ENCODE measurements around the gene CHSY1. TPM values are rescaled to one million over a fixed set of nuclear protein-coding genes. Genes with fewer than 3 reads are reported as not detected.

The CHSY1 gene
- total RNA-seq, 1 experiment from 2014 or later, result 11.4 TPM

DNA sequence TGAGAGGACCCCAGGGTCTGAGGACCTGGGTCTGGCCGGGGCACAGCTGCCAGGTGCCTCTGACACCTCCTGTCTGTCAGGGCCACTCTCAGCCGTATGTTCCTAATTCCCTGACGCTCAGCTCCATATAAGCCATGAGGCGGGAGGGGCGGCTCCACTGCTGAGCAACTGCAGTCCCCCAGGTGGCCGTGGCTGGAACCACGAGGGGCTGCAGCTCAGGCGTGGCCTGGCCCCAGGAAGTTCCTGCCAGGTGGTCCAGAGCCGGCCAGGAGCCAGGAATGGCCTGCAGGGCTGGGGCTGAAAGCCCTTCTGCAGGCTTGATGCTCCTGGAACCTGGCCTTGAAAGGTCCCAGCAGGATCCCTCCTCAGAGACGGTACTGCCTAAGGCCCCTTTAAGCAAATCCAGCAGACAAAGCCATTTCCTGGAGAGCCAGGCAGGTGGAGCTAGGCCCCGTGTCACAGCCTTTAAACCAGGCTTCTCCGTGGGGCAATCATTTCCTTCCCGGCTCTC lies 118.0 kb downstream of the CHSY1 start:
- Histone ChIP-seq H3K9me3 (ENCODE audit: low read length) (no peaks in the 10 kb centered on the region), H4K20me1 (ENCODE audit: insufficient read depth, low read depth, low read length) (no peaks in the 10 kb centered on the region), H3K9me2 (replicated peaks; ENCODE audit: insufficient read depth, low read length) (no peaks in the 10 kb centered on the region), H3K4me1 (ENCODE audit: low read length) (peaks cover 19% of the 10 kb centered on the region), H2AFZ (ENCODE audit: low read length) (no peak overlapping the region), H3K27ac (ENCODE audit: low read length) (no peak overlapping the region), H3K4me2 (ENCODE audit: low read depth, low read length, poor library complexity, severe bottlenecking) (no peak overlapping the region), H3K36me3 (ENCODE audit: insufficient read depth, low read length) (no peaks in the 10 kb centered on the region), H3K27me3 (ENCODE audit: low read length) (no peaks in the 10 kb centered on the region), H3K4me3 (ENCODE audit: low read length) (no peak overlapping the region), H3K79me2 (ENCODE audit: low read length) (no peaks in the 10 kb centered on the region), H3K9ac (ENCODE audit: low read length) (no peak overlapping the region)
- no peak for DNase-seq

DNA sequence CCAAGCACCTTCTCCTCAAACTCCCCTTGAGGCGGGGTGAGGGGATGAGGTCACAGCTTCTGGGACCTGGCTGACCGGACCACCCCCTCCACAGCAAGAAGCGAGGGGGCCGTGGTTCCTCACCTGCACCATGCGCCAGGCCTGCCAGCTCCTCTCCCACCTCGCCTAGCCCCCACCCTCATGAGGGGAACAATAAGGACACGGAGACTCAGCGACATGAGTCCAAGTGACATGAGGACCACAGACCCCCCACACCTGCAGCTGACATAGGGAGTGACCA lies 118.7 kb downstream of the CHSY1 start:
- no peaks in the 10 kb centered on the region for H3K27me3 ChIP-seq (ENCODE audit: low read length)
- no peaks in the 10 kb centered on the region for H3K36me3 ChIP-seq (ENCODE audit: insufficient read depth, low read length)
- no peak overlapping the region for H3K4me2 ChIP-seq (ENCODE audit: low read depth, low read length, poor library complexity, severe bottlenecking)
- no peaks in the 10 kb centered on the region for H3K9me2 ChIP-seq (replicated peaks; ENCODE audit: insufficient read depth, low read length)
- no peak overlapping the region for H3K27ac ChIP-seq (ENCODE audit: low read length)
- H3K9ac ChIP-seq (ENCODE audit: low read length), result no peak overlapping the region
- H3K4me1 ChIP-seq (ENCODE audit: low read length), result peaks cover 21% of the 10 kb centered on the region
- no peaks in the 10 kb centered on the region for H4K20me1 ChIP-seq (ENCODE audit: insufficient read depth, low read depth, low read length)
- no peak overlapping the region for H3K4me3 ChIP-seq (ENCODE audit: low read length)
- H3K9me3 ChIP-seq (ENCODE audit: low read length), result no peaks in the 10 kb centered on the region
- H2AFZ ChIP-seq (ENCODE audit: low read length), result no peak overlapping the region
- H3K79me2 ChIP-seq (ENCODE audit: low read length), result no peaks in the 10 kb centered on the region
- no peak for DNase-seq

DNA sequence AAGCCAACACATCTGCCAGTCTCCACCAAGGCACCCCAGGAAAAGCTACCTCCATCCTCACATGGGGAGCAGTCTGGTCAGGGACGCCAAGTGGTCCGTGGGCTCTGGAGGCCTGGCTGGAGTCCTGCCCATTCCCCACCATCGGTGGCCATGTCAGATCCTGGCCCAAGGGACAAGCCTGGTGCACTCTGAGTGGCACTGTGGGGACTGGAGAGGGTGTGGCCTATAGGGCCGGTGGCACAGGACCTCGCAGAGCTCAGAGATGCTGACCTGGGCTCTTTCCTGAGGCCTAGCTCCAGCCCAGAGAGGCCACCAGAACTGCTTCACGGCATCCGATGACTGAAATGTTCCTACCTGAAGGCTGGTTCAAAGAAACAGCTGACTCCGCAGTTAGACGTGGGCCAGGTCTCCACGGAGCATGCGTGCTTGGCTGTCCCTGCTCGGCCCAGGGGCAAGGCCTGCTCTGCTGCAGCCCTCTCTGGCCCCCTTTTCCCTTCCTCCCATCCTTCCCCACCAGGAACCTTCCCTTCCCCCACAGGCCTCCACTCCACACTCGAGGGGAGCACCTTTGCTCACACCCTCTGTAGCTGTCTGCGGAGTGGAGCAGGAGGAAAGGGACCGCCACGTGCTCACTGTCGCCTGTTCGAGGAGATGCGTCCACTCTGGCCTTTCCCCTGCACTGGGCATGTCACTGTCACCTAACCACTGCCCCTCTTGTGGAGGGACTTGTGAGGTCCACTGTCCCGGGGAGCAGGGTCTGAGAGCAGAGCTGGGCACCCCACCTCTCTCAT lies 119.3 kb downstream of the CHSY1 start:
- Histone ChIP-seq H3K4me2 (ENCODE audit: low read depth, low read length, poor library complexity, severe bottlenecking) (no peak overlapping the region), H3K9me2 (replicated peaks; ENCODE audit: insufficient read depth, low read length) (no peaks in the 10 kb centered on the region), H3K4me1 (ENCODE audit: low read length) (peaks cover 26% of the 10 kb centered on the region), H3K9me3 (ENCODE audit: low read length) (no peaks in the 10 kb centered on the region), H3K4me3 (ENCODE audit: low read length) (no peak overlapping the region), H4K20me1 (ENCODE audit: insufficient read depth, low read depth, low read length) (no peaks in the 10 kb centered on the region), H3K9ac (ENCODE audit: low read length) (no peak overlapping the region), H3K27ac (ENCODE audit: low read length) (no peak overlapping the region), H3K79me2 (ENCODE audit: low read length) (no peaks in the 10 kb centered on the region), H2AFZ (ENCODE audit: low read length) (no peak overlapping the region), H3K36me3 (ENCODE audit: insufficient read depth, low read length) (no peaks in the 10 kb centered on the region), H3K27me3 (ENCODE audit: low read length) (no peaks in the 10 kb centered on the region)
- DNase-seq, result no peak

DNA sequence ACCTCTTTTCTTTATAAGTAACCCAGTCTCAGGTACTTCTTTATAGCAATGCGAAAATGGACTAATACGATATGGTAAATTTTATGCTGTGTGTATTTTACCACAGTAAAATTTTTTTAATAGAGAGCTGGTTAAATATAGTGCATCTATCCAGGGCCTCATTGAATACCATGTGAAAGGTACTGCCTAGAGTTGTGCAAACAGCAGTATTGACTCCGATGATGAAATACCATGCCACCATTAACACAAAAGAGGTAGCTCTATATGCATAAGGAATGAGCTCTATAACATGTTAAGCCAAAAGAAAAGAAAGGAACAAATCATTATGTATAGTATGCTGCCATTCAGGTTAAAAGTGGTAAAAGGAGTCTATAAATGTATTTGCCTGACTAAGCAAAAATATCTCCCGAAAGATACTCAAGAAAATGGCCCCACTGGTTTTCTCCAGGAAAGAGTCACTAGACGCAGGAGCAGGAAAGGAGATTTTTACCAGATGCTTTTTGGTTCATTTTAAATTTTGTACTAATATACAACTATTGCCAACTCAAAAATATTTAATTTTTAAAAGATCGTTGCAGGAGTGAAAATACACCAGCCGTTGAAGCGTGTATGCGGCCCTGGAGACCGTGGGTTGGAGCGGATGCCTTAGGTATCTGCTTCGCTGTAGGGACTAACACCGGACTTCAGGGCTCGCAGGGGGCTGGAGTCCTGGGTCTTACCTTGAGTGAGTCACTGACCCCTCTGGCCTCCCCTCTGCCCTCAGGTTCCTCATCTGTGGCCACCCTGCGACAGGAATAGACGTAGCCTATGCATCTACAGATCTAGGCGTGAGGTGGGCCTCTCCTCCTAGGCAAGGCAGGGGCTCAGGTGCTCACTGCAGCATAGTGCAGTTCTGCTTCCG lies 120.1 kb downstream of the CHSY1 start:
- H3K36me3 ChIP-seq (ENCODE audit: insufficient read depth, low read length), result no peaks in the 10 kb centered on the region
- no peaks in the 10 kb centered on the region for H3K27me3 ChIP-seq (ENCODE audit: low read length)
- no peaks in the 10 kb centered on the region for H3K9me3 ChIP-seq (ENCODE audit: low read length)
- no peak overlapping the region for H3K4me3 ChIP-seq (ENCODE audit: low read length)
- H3K4me1 ChIP-seq (ENCODE audit: low read length), result peaks cover 35% of the 10 kb centered on the region
- H3K9ac ChIP-seq (ENCODE audit: low read length), result no peak overlapping the region
- H4K20me1 ChIP-seq (ENCODE audit: insufficient read depth, low read depth, low read length), result no peaks in the 10 kb centered on the region
- no peaks in the 10 kb centered on the region for H3K79me2 ChIP-seq (ENCODE audit: low read length)
- DNase-seq, result no peak
- H3K27ac ChIP-seq (ENCODE audit: low read length), result no peak overlapping the region
- no peak overlapping the region for H3K4me2 ChIP-seq (ENCODE audit: low read depth, low read length, poor library complexity, severe bottlenecking)
- no peak overlapping the region for H2AFZ ChIP-seq (ENCODE audit: low read length)
- no peaks in the 10 kb centered on the region for H3K9me2 ChIP-seq (replicated peaks; ENCODE audit: insufficient read depth, low read length)

GRCh38 chr15:101129851-101130380 lies 121.9 kb downstream of the CHSY1 start:
- H3K9me2 ChIP-seq (replicated peaks; ENCODE audit: insufficient read depth, low read length), result no peaks in the 10 kb centered on the region
- H3K27ac ChIP-seq (ENCODE audit: low read length), result no peak overlapping the region
- no peaks in the 10 kb centered on the region for H3K27me3 ChIP-seq (ENCODE audit: low read length)
- no peaks in the 10 kb centered on the region for H3K36me3 ChIP-seq (ENCODE audit: insufficient read depth, low read length)
- peaks cover 46% of the 10 kb centered on the region for H3K4me1 ChIP-seq (ENCODE audit: low read length)
- H3K4me2 ChIP-seq (ENCODE audit: low read depth, low read length, poor library complexity, severe bottlenecking), result peak overlapping the region; percentile 1
- no peak for DNase-seq
- no peak overlapping the region for H3K4me3 ChIP-seq (ENCODE audit: low read length)
- H2AFZ ChIP-seq (ENCODE audit: low read length), result no peak overlapping the region
- no peaks in the 10 kb centered on the region for H4K20me1 ChIP-seq (ENCODE audit: insufficient read depth, low read depth, low read length)
- no peaks in the 10 kb centered on the region for H3K9me3 ChIP-seq (ENCODE audit: low read length)
- H3K79me2 ChIP-seq (ENCODE audit: low read length), result no peaks in the 10 kb centered on the region
- no peak overlapping the region for H3K9ac ChIP-seq (ENCODE audit: low read length)

- H3K4me1 ChIP-seq (ENCODE audit: low read length), result peaks cover 44% of the 10 kb centered on the region
- H2AFZ ChIP-seq (ENCODE audit: low read length), result no peak overlapping the region
- no peaks in the 10 kb centered on the region for H3K9me3 ChIP-seq (ENCODE audit: low read length)
- H3K27ac ChIP-seq (ENCODE audit: low read length), result no peak overlapping the region
- no peaks in the 10 kb centered on the region for H4K20me1 ChIP-seq (ENCODE audit: insufficient read depth, low read depth, low read length)
- no peak for DNase-seq
- no peaks in the 10 kb centered on the region for H3K79me2 ChIP-seq (ENCODE audit: low read length)
- H3K9me2 ChIP-seq (replicated peaks; ENCODE audit: insufficient read depth, low read length), result no peaks in the 10 kb centered on the region
- no peaks in the 10 kb centered on the region for H3K36me3 ChIP-seq (ENCODE audit: insufficient read depth, low read length)
- no peak overlapping the region for H3K4me3 ChIP-seq (ENCODE audit: low read length)
- H3K4me2 ChIP-seq (ENCODE audit: low read depth, low read length, poor library complexity, severe bottlenecking), result peak overlapping the region; percentile 67
- no peak overlapping the region for H3K9ac ChIP-seq (ENCODE audit: low read length)
- H3K27me3 ChIP-seq (ENCODE audit: low read length), result no peaks in the 10 kb centered on the region
These were observed 123.4 kb downstream of the CHSY1 start for GRCh38 chr15:101128221-101129015.

GRCh38 chr15:101127506-101128076 lies 124.3 kb downstream of the CHSY1 start:
- peak overlapping the region; percentile 68 for H3K9ac ChIP-seq (ENCODE audit: low read length)
- peak overlapping the region; percentile 86 for H3K27ac ChIP-seq (ENCODE audit: low read length)
- H3K79me2 ChIP-seq (ENCODE audit: low read length), result no peaks in the 10 kb centered on the region
- peak overlapping the region; percentile 67 for H3K4me2 ChIP-seq (ENCODE audit: low read depth, low read length, poor library complexity, severe bottlenecking)
- H3K4me1 ChIP-seq (ENCODE audit: low read length), result peaks cover 44% of the 10 kb centered on the region
- no peaks in the 10 kb centered on the region for H3K27me3 ChIP-seq (ENCODE audit: low read length)
- peak; percentile 84 for DNase-seq
- H2AFZ ChIP-seq (ENCODE audit: low read length), result peak overlapping the region; percentile 61; the same call in 1 of the 2 replicates
- no peaks in the 10 kb centered on the region for H3K9me2 ChIP-seq (replicated peaks; ENCODE audit: insufficient read depth, low read length)
- no peaks in the 10 kb centered on the region for H3K36me3 ChIP-seq (ENCODE audit: insufficient read depth, low read length)
- no peaks in the 10 kb centered on the region for H4K20me1 ChIP-seq (ENCODE audit: insufficient read depth, low read depth, low read length)
- no peaks in the 10 kb centered on the region for H3K9me3 ChIP-seq (ENCODE audit: low read length)
- H3K4me3 ChIP-seq (ENCODE audit: low read length), result peak overlapping the region; percentile 58

All from Karpas-422 (cell line).